Stimulated activated CD8-positive, alpha-beta memory T cell treated with anti-CD3 and anti-CD28 coated beads, Interleukin-7, amount 100 ng/mL, for 24 hours (primary cell): ENCODE data around the gene CSHL1.
A peak's percentile ranks its signal among the peaks of the same experiment; 100 is the strongest.
"Not testable (repeated sequence)": the region's sequence is repeated elsewhere in the genome, so short reads cannot be mapped to it uniquely, and the experiment has no call there.

Experiments
- DNase-seq: peaks from one replicate; pipeline ENCODE4 v3.0.0-alpha.2; 2020; ENCODE audit warnings: low read depth

The CSHL1 gene

DNA sequence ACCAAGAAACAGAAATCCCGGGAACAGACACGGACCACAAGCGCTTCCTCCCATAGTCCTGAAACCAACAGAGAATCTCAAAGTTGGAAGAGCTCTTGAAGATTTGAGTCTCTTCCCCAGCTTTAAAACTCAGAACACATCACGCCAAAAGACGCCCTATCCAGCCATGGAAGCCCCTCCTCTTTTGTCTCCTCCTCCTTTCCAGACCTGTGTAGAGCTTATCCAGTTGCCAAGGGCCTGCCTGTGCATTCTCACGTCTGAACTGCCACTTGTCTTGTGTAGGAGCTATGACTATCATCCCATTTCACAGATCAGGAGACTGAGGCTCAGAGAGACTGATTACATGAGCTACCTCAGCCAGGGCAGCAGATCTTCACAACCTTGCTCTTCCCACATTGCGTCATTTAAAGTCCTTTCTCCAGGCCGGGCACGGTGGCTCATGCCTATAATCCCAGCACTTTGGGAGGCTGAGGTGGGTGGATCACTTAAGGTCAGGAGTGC, 28.4 kb downstream of the CSHL1 start:
- not testable (repeated sequence) for DNase-seq

DNA sequence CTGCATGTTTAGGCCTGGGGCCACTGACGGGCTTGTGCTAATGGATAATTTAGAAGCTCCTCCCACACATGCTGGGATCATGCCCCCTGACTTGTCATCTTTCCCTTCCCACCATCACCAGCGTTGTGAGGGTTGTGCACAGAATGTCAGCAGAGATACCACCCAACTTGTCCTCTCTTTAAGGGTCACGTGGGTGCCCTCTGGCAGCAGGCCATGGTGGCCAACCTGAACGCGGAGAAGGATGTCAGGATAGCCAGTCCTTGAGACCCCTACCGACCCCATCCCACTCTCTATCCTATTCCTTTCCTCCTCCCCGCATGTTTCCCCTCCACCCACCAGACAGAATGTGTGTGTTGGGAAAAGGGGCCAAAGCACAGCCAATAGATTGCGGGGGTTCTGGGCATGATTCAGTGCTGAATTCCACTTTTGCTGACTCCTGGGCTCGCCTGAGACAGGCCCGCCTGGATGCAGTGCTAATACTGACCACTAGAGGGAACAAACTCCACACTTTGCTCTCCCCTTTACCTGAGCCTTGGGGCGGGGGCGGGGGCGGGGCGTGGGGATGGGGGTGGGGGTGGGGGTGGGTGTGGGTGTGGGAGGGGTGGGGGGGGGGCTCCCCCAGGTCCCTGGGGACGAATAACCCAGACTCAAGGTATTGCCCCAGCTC, 29.0 kb downstream of the CSHL1 start, which contains the start of gene GH2:
Gene GH2 (minus strand): TSS at position 10 of the 667 bp plus-strand sequence. CDS start 143 bp downstream, outside the sequence.
- DNase-seq = peak; percentile 37

DNA sequence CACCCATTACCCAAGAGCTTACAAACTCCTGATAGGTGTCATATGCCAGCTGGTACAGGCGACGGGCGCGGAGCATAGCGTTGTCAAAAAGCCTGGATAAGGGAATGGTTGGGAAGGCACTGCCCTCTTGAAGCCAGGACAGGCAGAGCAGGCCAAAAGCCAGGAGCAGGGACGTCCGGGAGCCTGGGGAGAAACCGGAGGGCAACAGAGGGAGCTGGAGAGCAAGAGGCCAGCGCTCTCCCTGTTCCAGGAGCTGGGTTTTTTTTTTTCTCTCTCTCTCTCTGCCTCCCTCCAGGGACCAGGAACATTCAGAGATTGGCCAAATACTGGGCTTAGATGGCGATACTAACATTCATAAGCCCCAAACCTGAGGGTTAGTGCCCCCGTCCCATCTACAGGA, 29.7 kb downstream of the CSHL1 start:
- not testable (repeated sequence) for DNase-seq

GRCh38 chr17:63880706-63881105, 30.4 kb downstream of the CSHL1 start:
- no peak for DNase-seq

GRCh38 chr17:63878413-63878812, 32.6 kb downstream of the CSHL1 start:
- not testable (repeated sequence) for DNase-seq

- DNase-seq = not testable (repeated sequence)
These were observed 36.4 kb downstream of the CSHL1 start for GRCh38 chr17:63874693-63875092.

DNA sequence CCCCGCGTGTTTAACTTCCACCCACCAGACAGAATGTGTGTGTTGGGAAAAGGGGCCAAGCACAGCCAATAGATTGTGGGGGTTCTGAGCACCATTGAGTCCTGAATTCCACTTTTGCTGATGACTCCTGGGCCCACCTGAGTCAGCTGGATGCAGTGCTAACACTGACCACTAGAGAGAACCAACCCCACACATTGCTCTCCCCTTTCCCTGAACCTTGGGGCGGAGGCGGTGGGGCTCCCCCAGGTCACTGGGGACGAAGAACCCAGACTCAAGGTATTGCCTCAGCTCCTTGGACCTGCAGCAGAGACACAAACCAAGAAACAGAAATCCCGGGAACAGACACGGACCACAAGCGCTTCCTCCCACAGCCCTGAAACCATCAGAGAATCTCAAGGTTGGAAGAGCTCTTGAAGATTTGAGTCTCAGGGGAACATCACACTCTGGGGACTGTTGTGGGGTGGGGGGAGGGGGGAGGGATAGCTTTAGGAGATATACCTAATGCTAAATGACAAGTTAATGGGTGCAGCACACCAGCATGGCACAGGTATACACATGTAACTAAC, 36.9 kb downstream of the CSHL1 start:
- not testable (repeated sequence) for DNase-seq

GRCh38 chr17:63873577-63873976, 37.5 kb downstream of the CSHL1 start, which contains the start of gene CSH2:
TSS of gene CSH2 (minus strand) at chr17:63873677. CDS start at chr17:63873614, 63 bp downstream.
- DNase-seq = not testable (repeated sequence)

DNA sequence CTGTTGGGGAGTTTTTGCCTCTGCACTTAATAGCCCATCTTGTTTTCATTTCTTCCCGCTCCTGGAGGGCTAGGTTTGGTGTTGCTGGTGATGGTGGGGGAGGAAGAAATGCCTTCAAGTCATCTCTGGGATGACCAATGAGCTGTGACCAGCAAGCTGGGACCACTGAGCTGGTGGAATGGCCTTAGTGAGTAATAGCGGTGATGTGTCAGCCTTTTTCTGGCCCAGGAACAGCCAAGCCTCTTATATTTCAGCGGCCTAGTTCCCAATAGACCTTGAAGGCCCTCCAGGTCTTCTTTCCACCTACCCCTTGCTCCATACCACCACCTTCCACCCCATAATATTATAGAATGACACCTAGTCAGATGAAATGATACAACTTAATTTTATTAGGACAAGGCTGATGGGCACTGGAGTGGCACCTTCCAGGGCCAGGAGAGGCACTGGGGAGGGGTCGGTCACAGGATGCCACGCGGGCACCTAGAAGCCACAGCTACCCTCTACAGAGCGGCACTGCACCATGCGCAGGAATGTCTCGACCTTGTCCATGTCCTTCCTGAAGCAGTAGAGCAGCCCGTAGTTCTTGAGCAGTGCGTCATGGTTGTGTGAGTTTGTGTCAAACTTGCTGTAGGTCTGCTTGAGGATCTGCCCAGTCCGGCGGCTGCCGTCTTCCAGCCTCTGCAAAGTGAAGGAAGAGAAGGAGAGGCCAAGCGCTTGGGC, 39.3 kb downstream of the CSHL1 start:
- DNase-seq = not testable (repeated sequence)

DNA sequence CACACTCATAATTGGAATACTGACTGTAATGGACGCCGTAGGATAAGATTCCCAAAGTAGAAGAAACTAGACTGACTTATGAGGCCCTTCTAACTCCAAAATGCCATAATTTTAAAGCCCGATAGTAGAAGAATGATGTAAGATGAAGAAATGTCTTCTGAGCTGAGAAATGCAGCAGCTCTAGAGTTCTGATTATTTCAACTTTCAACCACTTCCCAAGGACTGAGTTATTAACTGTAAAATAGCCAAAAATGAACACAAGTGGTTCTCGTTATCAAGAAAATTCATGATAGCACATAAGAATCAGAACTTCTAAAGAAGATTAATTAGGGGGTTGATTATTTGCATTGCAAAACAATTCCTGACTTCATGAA, 40.8 kb downstream of the CSHL1 start:
- DNase-seq = not testable (repeated sequence)

DNA sequence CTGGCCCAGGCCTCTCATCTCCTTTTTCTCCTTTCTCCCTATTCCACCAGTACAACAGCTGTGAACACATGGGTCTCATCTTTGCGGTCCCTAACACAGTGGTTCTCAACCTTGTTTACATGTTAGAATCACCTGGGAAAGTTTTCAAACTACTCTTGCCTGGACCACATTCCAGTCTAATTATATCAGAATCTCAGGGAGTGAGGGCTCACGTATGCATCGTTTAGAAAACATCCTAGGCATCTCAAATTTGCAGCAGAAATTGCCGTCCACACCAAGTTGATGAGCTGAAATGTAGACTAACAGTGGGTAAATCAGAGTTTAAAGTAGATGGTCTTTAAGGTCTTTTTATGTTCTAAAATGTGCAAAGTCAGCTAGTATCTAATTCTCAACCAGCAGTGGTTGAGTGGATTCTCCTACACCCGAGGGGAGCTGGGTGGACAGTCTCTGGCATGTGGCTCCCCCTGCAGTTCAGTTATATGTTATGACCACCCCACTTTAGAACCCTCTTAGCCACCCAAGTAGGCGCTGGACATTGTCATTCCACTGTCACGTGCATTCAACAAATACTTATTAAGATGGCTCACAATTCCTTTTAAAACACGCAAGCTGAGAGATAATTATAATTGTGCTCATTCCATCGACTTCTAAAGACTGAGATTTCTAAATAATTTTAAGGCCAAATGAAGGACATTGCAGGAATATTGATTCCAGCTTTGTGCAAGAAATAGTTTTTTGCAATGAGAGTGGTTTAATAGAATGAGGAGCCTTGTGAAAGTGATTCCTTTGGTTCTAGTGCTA, 41.4 kb downstream of the CSHL1 start:
- DNase-seq = not testable (repeated sequence)

DNA sequence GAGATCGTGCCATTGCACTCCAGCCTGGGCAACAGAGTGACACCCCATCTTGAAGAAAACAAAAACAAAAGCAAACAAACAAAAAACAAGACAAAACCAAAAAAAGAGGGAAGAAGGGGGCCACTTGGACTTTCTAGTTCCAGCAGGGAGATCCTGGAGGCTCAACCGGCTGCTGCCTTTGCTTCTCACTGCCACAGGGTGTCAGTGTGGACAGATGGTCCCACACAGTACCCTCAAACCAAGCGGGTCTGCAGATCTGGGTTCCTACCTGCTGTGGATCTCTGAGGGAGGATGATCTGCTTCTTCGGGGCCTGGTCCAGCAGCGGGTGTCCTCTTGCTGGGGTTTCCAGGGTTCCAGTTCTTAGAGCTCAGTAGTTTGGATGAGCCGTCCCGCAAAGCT, 44.4 kb downstream of the CSHL1 start:
- DNase-seq = not testable (repeated sequence)
